ENCODE results near the gene EMSY. TPM values are rescaled to one million over a fixed set of nuclear protein-coding genes. Genes with fewer than 3 reads are reported as not detected.

EMSY gene
- polyA plus RNA-seq, 1 experiment, result 19.1 TPM

DNA sequence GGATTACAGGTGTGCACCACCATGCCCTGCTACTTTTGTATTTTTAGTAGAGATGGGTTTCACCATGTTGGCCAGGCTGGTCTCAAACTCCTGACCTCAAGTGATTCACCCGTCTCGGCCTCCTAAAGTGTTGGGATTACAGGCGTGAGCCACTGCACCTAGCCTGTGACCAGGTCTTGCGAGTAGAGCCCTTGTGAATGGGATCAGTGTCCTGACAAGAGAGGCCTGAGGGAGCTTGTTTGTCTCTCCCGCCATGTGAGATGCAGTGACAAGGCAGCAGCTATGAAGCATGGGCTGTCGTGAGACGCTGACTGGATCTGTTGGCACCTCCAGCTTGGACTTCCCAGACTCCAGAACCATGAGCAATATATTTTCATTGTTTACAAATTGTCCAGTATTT, 156.5 kb downstream of the EMSY start:
- TF ChIP-seq, protein P1, sequence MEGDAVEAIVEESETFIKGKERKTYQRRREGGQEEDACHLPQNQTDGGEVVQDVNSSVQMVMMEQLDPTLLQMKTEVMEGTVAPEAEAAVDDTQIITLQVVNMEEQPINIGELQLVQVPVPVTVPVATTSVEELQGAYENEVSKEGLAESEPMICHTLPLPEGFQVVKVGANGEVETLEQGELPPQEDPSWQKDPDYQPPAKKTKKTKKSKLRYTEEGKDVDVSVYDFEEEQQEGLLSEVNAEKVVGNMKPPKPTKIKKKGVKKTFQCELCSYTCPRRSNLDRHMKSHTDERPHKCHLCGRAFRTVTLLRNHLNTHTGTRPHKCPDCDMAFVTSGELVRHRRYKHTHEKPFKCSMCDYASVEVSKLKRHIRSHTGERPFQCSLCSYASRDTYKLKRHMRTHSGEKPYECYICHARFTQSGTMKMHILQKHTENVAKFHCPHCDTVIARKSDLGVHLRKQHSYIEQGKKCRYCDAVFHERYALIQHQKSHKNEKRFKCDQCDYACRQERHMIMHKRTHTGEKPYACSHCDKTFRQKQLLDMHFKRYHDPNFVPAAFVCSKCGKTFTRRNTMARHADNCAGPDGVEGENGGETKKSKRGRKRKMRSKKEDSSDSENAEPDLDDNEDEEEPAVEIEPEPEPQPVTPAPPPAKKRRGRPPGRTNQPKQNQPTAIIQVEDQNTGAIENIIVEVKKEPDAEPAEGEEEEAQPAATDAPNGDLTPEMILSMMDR (IDR thresholded peaks at IDR 0.05; ENCODE audit: insufficient read depth, low read depth, low read length), result no peak
- POLR2A ChIA-PET, result no interaction called here
- Histone ChIP-seq H3K36me3 (ENCODE audit: control insufficient read depth, insufficient read depth, low read length) (no peaks in the 10 kb centered on the region), H3K27me3 (ENCODE audit: control insufficient read depth, insufficient read depth, low read length) (no peaks in the 10 kb centered on the region), H3K4me3 (ENCODE audit: low read depth, low read length) (no peak overlapping the region)
- DNase-seq (ENCODE audit: low read depth), result no peak
- CTCF ChIA-PET, result no interaction called here

DNA sequence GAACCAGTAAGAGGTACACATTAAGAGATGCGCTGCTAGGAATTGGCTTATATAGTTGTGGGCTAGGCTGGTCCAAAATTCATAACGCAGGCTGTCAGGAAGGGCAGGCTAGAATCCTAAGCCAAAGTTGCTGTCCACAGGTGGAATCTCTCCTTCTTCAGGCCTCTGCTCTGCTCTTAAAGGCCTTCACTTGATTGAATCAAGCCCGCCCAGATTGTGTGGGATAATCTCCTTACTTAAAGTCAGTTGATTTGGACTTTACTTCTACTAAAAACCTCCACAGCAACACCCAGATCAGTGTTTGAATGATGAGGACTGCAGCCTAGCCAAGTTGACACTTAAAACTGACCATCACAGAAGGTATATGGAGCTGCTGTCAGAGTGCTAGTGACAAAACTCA, 156.9 kb downstream of the EMSY start:
- DNase-seq (ENCODE audit: low read depth), result no peak
- CTCF ChIA-PET, result interaction anchor here (1.2 kb wide), 1 partner anchor 9 kb away, joined by 3 read pairs; no protein-coding TSS in a partner anchor
- Histone ChIP-seq H3K36me3 (ENCODE audit: control insufficient read depth, insufficient read depth, low read length) (no peaks in the 10 kb centered on the region), H3K4me3 (ENCODE audit: low read depth, low read length) (no peak overlapping the region), H3K27me3 (ENCODE audit: control insufficient read depth, insufficient read depth, low read length) (no peaks in the 10 kb centered on the region)
- TF ChIP-seq, protein P1 (IDR thresholded peaks at IDR 0.05; ENCODE audit: insufficient read depth, low read depth, low read length), result no peak
- POLR2A ChIA-PET, result no interaction called here

DNA sequence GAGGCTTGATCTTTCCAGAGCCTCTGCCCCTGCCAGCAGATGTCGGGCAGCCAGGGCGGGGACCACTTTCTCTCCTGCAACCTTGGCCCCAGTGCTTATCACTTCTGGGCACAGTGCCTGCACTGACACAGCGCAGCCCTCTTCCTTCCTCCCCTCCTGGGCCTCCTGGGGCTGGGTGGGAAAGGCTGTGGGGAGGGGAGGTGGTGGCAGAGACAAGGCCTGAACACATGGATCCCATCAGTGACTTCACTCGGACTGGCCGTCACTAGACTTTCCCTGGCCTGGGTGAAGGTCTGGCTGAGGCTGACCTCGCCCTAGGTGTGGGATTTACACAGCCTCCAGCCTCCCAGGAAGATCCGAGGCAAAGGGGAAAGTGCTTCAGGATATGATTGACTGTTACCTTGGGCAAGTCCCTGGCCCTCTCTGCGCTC, 157.6 kb downstream of the EMSY start:
- H3K36me3 ChIP-seq (ENCODE audit: control insufficient read depth, insufficient read depth, low read length), result no peaks in the 10 kb centered on the region
- ChIA-PET CTCF (interaction anchor here (1.2 kb wide), 1 partner anchor 10 kb away, joined by 3 read pairs; no protein-coding TSS in a partner anchor), POLR2A (no interaction called here)
- TF ChIP-seq, protein P1 (IDR thresholded peaks at IDR 0.05; ENCODE audit: insufficient read depth, low read depth, low read length), result no peak
- H3K4me3 ChIP-seq (ENCODE audit: low read depth, low read length), result no peak overlapping the region
- no peaks in the 10 kb centered on the region for H3K27me3 ChIP-seq (ENCODE audit: control insufficient read depth, insufficient read depth, low read length)
- DNase-seq (ENCODE audit: low read depth), result no peak

Small RNA genes lying within 50 kb of the gene (small RNA-seq; reads per million reads assigned to genes)
- gene AP001189.2 (ENCODE audit: insufficient read length, low read depth, low replicate concordance) (not detected), gene RF00019 (ENCODE audit: insufficient read length, low read depth, low replicate concordance) (not detected)

Other genes with a start within 250 kb of the EMSY start
- gene WNT11, start 238.5 kb upstream of the EMSY start, polyA plus RNA-seq (2011; rRNA removed), result 0.25 and 0.26 TPM in 2 replicates
- gene THAP12, start 63.9 kb upstream of the EMSY start, polyA plus RNA-seq (2011; rRNA removed), result 15.5 and 31.8 TPM in 2 replicates
- gene GVQW3, start 63.7 kb upstream of the EMSY start, polyA plus RNA-seq (2011; rRNA removed), result 1.2 and 1.3 TPM in 2 replicates
- gene LRRC32, start 225.7 kb downstream of the EMSY start, polyA plus RNA-seq (2011; rRNA removed), result 0.70 and 1.9 TPM in 2 replicates

Measured in BJ (cell line).